SU-DHL-6 (cell line): ENCODE data around the gene TMPRSS5.

Experiments used
- H2AFZ ChIP-seq: fragments of 200-600 bp; sonication (generic); 2 replicates; pipeline ENCODE4 v1.6.1; 2014; ENCODE audit warnings: low read depth, mild to moderate bottlenecking, moderate library complexity, mixed read lengths, antibody characterized with exemption, low read length; ENCODE audit not compliant: severe bottlenecking
- H3F3A ChIP-seq: fragments of 200-600 bp; shearing (Covaris generic); 2 replicates; pipeline ENCODE4 v1.6.0; 2016; ENCODE audit warnings: antibody characterized with exemption, mild to moderate bottlenecking; ENCODE audit not compliant: insufficient read depth
- H3K27ac ChIP-seq: fragments of 200-600 bp; sonication (generic); 2 replicates; pipeline ENCODE4 v1.5.1; 2016; ENCODE audit warnings: low read depth, mild to moderate bottlenecking, low read length, moderate library complexity, mixed read lengths
- H3K27me3 ChIP-seq: fragments of 200-600 bp; sonication (generic), shearing (Covaris generic); 2 replicates; pipeline ENCODE4 v1.6.0; 2014; ENCODE audit warnings: mild to moderate bottlenecking, low read length
- H3K36me3 ChIP-seq: fragments of 200-600 bp; sonication (generic); 2 replicates; pipeline ENCODE4 v1.6.1; 2014; ENCODE audit warnings: mild to moderate bottlenecking, low read length, mixed read lengths
- H3K4me2 ChIP-seq: fragments of 300-600, 200-600 bp; shearing (Covaris generic), sonication (generic); 2 replicates; pipeline ENCODE4 v1.6.0; 2014; ENCODE audit warnings: low read length, low read depth, mild to moderate bottlenecking; ENCODE audit not compliant: poor library complexity, severe bottlenecking
- H3K4me3 ChIP-seq: fragments of 200-600 bp; sonication (generic); 2 replicates; pipeline ENCODE4 v1.5.1; 2014; ENCODE audit warnings: antibody characterized with exemption, low read length, mild to moderate bottlenecking, mixed read lengths; ENCODE audit not compliant: insufficient read depth, poor library complexity, severe bottlenecking
- H3K79me2 ChIP-seq: fragments of 200-600 bp; sonication (generic); 2 replicates; pipeline ENCODE4 v1.6.1; 2014; ENCODE audit warnings: mild to moderate bottlenecking, low read length, moderate library complexity; ENCODE audit not compliant: insufficient read depth
- H3K9ac ChIP-seq: fragments of 200-600 bp; sonication (generic); 2 replicates; pipeline ENCODE4 v1.7.0; 2014; ENCODE audit warnings: mild to moderate bottlenecking, low read length
- H3K9me2 ChIP-seq: fragments of 200-600 bp; sonication (generic); replicated peaks from 2 replicates; pipeline ENCODE4 v1.6.1; 2014; ENCODE audit warnings: low read length; ENCODE audit not compliant: insufficient read depth
- H3K9me3 ChIP-seq: fragments of 200-600 bp; sonication (generic); 2 replicates; pipeline ENCODE4 v1.6.1; 2014; ENCODE audit warnings: low read length, mixed read lengths; ENCODE audit not compliant: insufficient read depth
- H4K20me1 ChIP-seq: fragments of 200-600 bp; sonication (generic); 2 replicates; pipeline ENCODE4 v1.6.1; 2014; ENCODE audit warnings: low read depth, mild to moderate bottlenecking, antibody characterized with exemption, low read length, moderate library complexity, mixed read lengths
- CTCF ChIP-seq: fragments of 200-600 bp; sonication (generic); IDR thresholded peaks from one replicate; pipeline ENCODE4 v1.5.1; 2017; ENCODE audit warnings: antibody characterized with exemption, mild to moderate bottlenecking, low read length, moderate library complexity; ENCODE audit not compliant: insufficient read depth, poor library complexity, severe bottlenecking
- EZH2phosphoT487 ChIP-seq: fragments of 200-600 bp; sonication (generic), shearing (Covaris generic); conservative IDR thresholded peaks from 2 replicates; pipeline ENCODE4 v1.6.1; 2018; ENCODE audit warnings: mild to moderate bottlenecking, antibody characterized with exemption, low read length, moderate library complexity, mixed read lengths

The TMPRSS5 gene

GRCh38 chr11:113705871-113706655 lies at the start of gene TMPRSS5:
Gene TMPRSS5, minus strand, starts transcription at chr11:113706308. Its CDS starts 84 bp downstream, at chr11:113706224.
- Histone ChIP-seq H2AFZ (no peak within 1 kb of the TSS), H3K79me2 (no peaks in the 10 kb centered on the region), H3K27me3 (no peaks in the 10 kb centered on the region), H3K27ac (no peak within 1 kb of the TSS), H3K9ac (no peak within 1 kb of the TSS), H3F3A (no peaks in the 10 kb centered on the region), H3K4me2 (no peak within 1 kb of the TSS), H3K36me3 (no peaks in the 10 kb centered on the region), H3K4me3 (no peak within 1 kb of the TSS), H3K9me3 (no peaks in the 10 kb centered on the region), H3K9me2 (no peaks in the 10 kb centered on the region), H4K20me1 (no peaks in the 10 kb centered on the region)
- no peak for TF ChIP-seq EZH2phosphoT487
- no peak for TF ChIP-seq CTCF

- Histone ChIP-seq H3K79me2 (no peaks in the 10 kb centered on the region), H3K9me2 (no peaks in the 10 kb centered on the region), H3F3A (no peaks in the 10 kb centered on the region), H3K9me3 (no peaks in the 10 kb centered on the region), H2AFZ (no peak overlapping the region), H3K9ac (no peak overlapping the region), H3K27ac (no peak overlapping the region), H3K4me3 (no peak overlapping the region), H4K20me1 (no peaks in the 10 kb centered on the region), H3K4me2 (no peak overlapping the region), H3K27me3 (no peaks in the 10 kb centered on the region), H3K36me3 (peaks cover 20% of the 10 kb centered on the region; the same call in 1 of the 2 replicates)
- TF ChIP-seq EZH2phosphoT487 (no peak), CTCF (no peak)
Observed at GRCh38 chr11:113752932-113753331, 46.8 kb upstream of the TMPRSS5 start.

- H3K4me2 ChIP-seq: no peak overlapping the region
- no peak overlapping the region for H3K9ac ChIP-seq
- H4K20me1 ChIP-seq: no peaks in the 10 kb centered on the region
- no peaks in the 10 kb centered on the region for H3K79me2 ChIP-seq
- no peak overlapping the region for H3K27ac ChIP-seq
- H2AFZ ChIP-seq: no peak overlapping the region
- peaks cover 25% of the 10 kb centered on the region for H3K36me3 ChIP-seq
- no peaks in the 10 kb centered on the region for H3K9me3 ChIP-seq
- no peak overlapping the region for H3K4me3 ChIP-seq
- no peak for TF ChIP-seq EZH2phosphoT487
- TF ChIP-seq CTCF: no peak
- H3K27me3 ChIP-seq: no peaks in the 10 kb centered on the region
- H3K9me2 ChIP-seq: no peaks in the 10 kb centered on the region
- H3F3A ChIP-seq: no peaks in the 10 kb centered on the region
Observed at GRCh38 chr11:113736323-113736722, 30.2 kb upstream of the TMPRSS5 start.
